Stimulated activated CD4-positive, alpha-beta T cell treated with anti-CD3 and anti-CD28 coated beads, TNF-alpha, amount 100 ng/mL, for 24 hours (primary cell): ENCODE results near the gene AMPD1.

Experiments used
- DNase-seq, 3 experiments: peaks; one replicate each; pipeline ENCODE4 v3.0.0-alpha.2; 2020; ENCODE audit warnings: low read depth in 3 of 3

Gene AMPD1

GRCh38 chr1:114700036-114700600 lies 4.8 kb upstream of the AMPD1 start:
- DNase-seq: no peak

- DNase-seq: no peak
Observed at GRCh38 chr1:114696810-114697209, 1.5 kb upstream of the AMPD1 start.

- DNase-seq: no peak
Observed at GRCh38 chr1:114694540-114695310, 621 bp downstream of the AMPD1 start.

GRCh38 chr1:114692947-114693346 lies 2.4 kb downstream of the AMPD1 start:
- no peak for DNase-seq

GRCh38 chr1:114691061-114691460 lies 4.3 kb downstream of the AMPD1 start:
- no peak for DNase-seq

- no peak for DNase-seq
Observed at GRCh38 chr1:114690148-114690547, 5.2 kb downstream of the AMPD1 start.

GRCh38 chr1:114688526-114688925 lies 6.8 kb downstream of the AMPD1 start:
- DNase-seq: no peak

GRCh38 chr1:114685851-114686250 lies 9.5 kb downstream of the AMPD1 start:
- DNase-seq: no peak

- no peak for DNase-seq
Observed at GRCh38 chr1:114677691-114678090, 17.7 kb downstream of the AMPD1 start.

- DNase-seq: no peak
Observed at GRCh38 chr1:114676115-114676514, 19.2 kb downstream of the AMPD1 start.

GRCh38 chr1:114671939-114672275 lies 23.4 kb downstream of the AMPD1 start:
- no peak for DNase-seq

GRCh38 chr1:114671011-114671938 lies 24.1 kb downstream of the AMPD1 start:
- no peak for DNase-seq

GRCh38 chr1:114670083-114671010 lies 25.0 kb downstream of the AMPD1 start:
- DNase-seq: peak; percentile 64 to 88 (median 70)

- DNase-seq: no peak
Observed at GRCh38 chr1:114669562-114670082, 25.7 kb downstream of the AMPD1 start, which contains the start of gene DENND2C. TSS of gene DENND2C (minus strand) at chr1:114670049. CDS start at chr1:114625984, 44,065 bp downstream.

- no peak for DNase-seq
Observed at GRCh38 chr1:114668784-114669561, 26.4 kb downstream of the AMPD1 start.

- no peak for DNase-seq
Observed at GRCh38 chr1:114668373-114668772, 27.0 kb downstream of the AMPD1 start.

- no peak for DNase-seq
Observed at GRCh38 chr1:114666954-114667353, 28.4 kb downstream of the AMPD1 start.

GRCh38 chr1:114660238-114660637 lies 35.1 kb downstream of the AMPD1 start:
- DNase-seq: no peak

- no peak for DNase-seq
Observed at GRCh38 chr1:114651893-114652292, 43.5 kb downstream of the AMPD1 start.

GRCh38 chr1:114648503-114648902 lies 46.8 kb downstream of the AMPD1 start:
- no peak for DNase-seq
